Measurements from ENCODE around the gene RBFOX2. TPM values are rescaled to one million over a fixed set of nuclear protein-coding genes. Genes with fewer than 3 reads are reported as not detected.

RBFOX2 gene
- total and polyA plus RNA-seq, 4 donors = 139 to 178 (median 153) TPM

GRCh38 chr22:35729309-35729698 is 299.3 kb downstream of the RBFOX2 start:
- Histone ChIP-seq H3K27me3 (ENCODE audit: control insufficient read depth, insufficient read depth, low read length) (no peaks in the 10 kb centered on the region), H3K36me3 (ENCODE audit: control insufficient read depth, insufficient read depth, low read length) (no peaks in the 10 kb centered on the region), H3K9me3 (ENCODE audit: control insufficient read depth, insufficient read depth, low read length) (no peaks in the 10 kb centered on the region), H3K4me3 (ENCODE audit: low read depth, low read length) (no peak overlapping the region), H3K4me1 (ENCODE audit: control insufficient read depth, insufficient read depth, low read length) (no peaks in the 10 kb centered on the region), H3K27ac (ENCODE audit: low read depth, low read length) (no peak overlapping the region)
- no peak for DNase-seq (ENCODE audit: low read depth in 4 of 6, low spot score in 6 of 6)
- WGBS (ENCODE audit: insufficient coverage) = no CpG with 5 or more reads among the region's 2 CpGs

GRCh38 chr22:35728639-35729308 is 299.9 kb downstream of the RBFOX2 start:
- Histone ChIP-seq H3K27me3 (ENCODE audit: control insufficient read depth, insufficient read depth, low read length) (no peaks in the 10 kb centered on the region), H3K27ac (ENCODE audit: low read depth, low read length) (no peak overlapping the region), H3K9me3 (ENCODE audit: control insufficient read depth, insufficient read depth, low read length) (no peaks in the 10 kb centered on the region), H3K36me3 (ENCODE audit: control insufficient read depth, insufficient read depth, low read length) (no peaks in the 10 kb centered on the region), H3K4me1 (ENCODE audit: control insufficient read depth, insufficient read depth, low read length) (no peaks in the 10 kb centered on the region), H3K4me3 (ENCODE audit: low read depth, low read length) (no peak overlapping the region)
- WGBS (ENCODE audit: insufficient coverage) = 92% methylated on average over 8 of the region's 12 CpGs
- DNase-seq (ENCODE audit: low read depth in 4 of 6, low spot score in 6 of 6) = no peak

- DNase-seq (ENCODE audit: low read depth in 4 of 6, low spot score in 6 of 6) = no peak
- Histone ChIP-seq H3K4me1 (ENCODE audit: control insufficient read depth, insufficient read depth, low read length) (no peaks in the 10 kb centered on the region), H3K9me3 (ENCODE audit: control insufficient read depth, insufficient read depth, low read length) (no peaks in the 10 kb centered on the region), H3K27me3 (ENCODE audit: control insufficient read depth, insufficient read depth, low read length) (no peaks in the 10 kb centered on the region), H3K27ac (ENCODE audit: low read depth, low read length) (no peak overlapping the region), H3K36me3 (ENCODE audit: control insufficient read depth, insufficient read depth, low read length) (no peaks in the 10 kb centered on the region), H3K4me3 (ENCODE audit: low read depth, low read length) (no peak overlapping the region)
- 93% methylated on average over 5 of the region's 11 CpGs for WGBS (ENCODE audit: insufficient coverage)
Measured at GRCh38 chr22:35727436-35727835, 301.2 kb downstream of the RBFOX2 start.

GRCh38 chr22:35726933-35727332 is 301.7 kb downstream of the RBFOX2 start:
- H3K4me3 ChIP-seq (ENCODE audit: low read depth, low read length) = no peak overlapping the region
- WGBS (ENCODE audit: insufficient coverage) = 87% methylated on average over 14 of the region's 15 CpGs
- no peaks in the 10 kb centered on the region for H3K27me3 ChIP-seq (ENCODE audit: control insufficient read depth, insufficient read depth, low read length)
- H3K4me1 ChIP-seq (ENCODE audit: control insufficient read depth, insufficient read depth, low read length) = no peaks in the 10 kb centered on the region
- H3K9me3 ChIP-seq (ENCODE audit: control insufficient read depth, insufficient read depth, low read length) = no peaks in the 10 kb centered on the region
- no peaks in the 10 kb centered on the region for H3K36me3 ChIP-seq (ENCODE audit: control insufficient read depth, insufficient read depth, low read length)
- no peak overlapping the region for H3K27ac ChIP-seq (ENCODE audit: low read depth, low read length)
- no peak for DNase-seq (ENCODE audit: low read depth in 4 of 6, low spot score in 6 of 6)

GRCh38 chr22:35726398-35726797 is 302.2 kb downstream of the RBFOX2 start:
- DNase-seq (ENCODE audit: low read depth in 4 of 6, low spot score in 6 of 6) = no peak
- H3K27ac ChIP-seq (ENCODE audit: low read depth, low read length) = no peak overlapping the region
- H3K27me3 ChIP-seq (ENCODE audit: control insufficient read depth, insufficient read depth, low read length) = no peaks in the 10 kb centered on the region
- 85% methylated on average over 4 of the region's 6 CpGs for WGBS (ENCODE audit: insufficient coverage)
- H3K4me1 ChIP-seq (ENCODE audit: control insufficient read depth, insufficient read depth, low read length) = no peaks in the 10 kb centered on the region
- no peaks in the 10 kb centered on the region for H3K9me3 ChIP-seq (ENCODE audit: control insufficient read depth, insufficient read depth, low read length)
- no peak overlapping the region for H3K4me3 ChIP-seq (ENCODE audit: low read depth, low read length)
- H3K36me3 ChIP-seq (ENCODE audit: control insufficient read depth, insufficient read depth, low read length) = no peaks in the 10 kb centered on the region

GRCh38 chr22:35725521-35725920 is 303.1 kb downstream of the RBFOX2 start:
- no peaks in the 10 kb centered on the region for H3K4me1 ChIP-seq (ENCODE audit: control insufficient read depth, insufficient read depth, low read length)
- no peak overlapping the region for H3K27ac ChIP-seq (ENCODE audit: low read depth, low read length)
- no peaks in the 10 kb centered on the region for H3K36me3 ChIP-seq (ENCODE audit: control insufficient read depth, insufficient read depth, low read length)
- 90% methylated on average over 9 of the region's 11 CpGs for WGBS (ENCODE audit: insufficient coverage)
- no peaks in the 10 kb centered on the region for H3K9me3 ChIP-seq (ENCODE audit: control insufficient read depth, insufficient read depth, low read length)
- H3K4me3 ChIP-seq (ENCODE audit: low read depth, low read length) = no peak overlapping the region
- no peaks in the 10 kb centered on the region for H3K27me3 ChIP-seq (ENCODE audit: control insufficient read depth, insufficient read depth, low read length)
- no peak for DNase-seq (ENCODE audit: low read depth in 4 of 6, low spot score in 6 of 6)

GRCh38 chr22:35721960-35722359 is 306.7 kb downstream of the RBFOX2 start:
- H3K4me1 ChIP-seq (ENCODE audit: control insufficient read depth, insufficient read depth, low read length) = no peaks in the 10 kb centered on the region
- no peaks in the 10 kb centered on the region for H3K36me3 ChIP-seq (ENCODE audit: control insufficient read depth, insufficient read depth, low read length)
- H3K9me3 ChIP-seq (ENCODE audit: control insufficient read depth, insufficient read depth, low read length) = no peaks in the 10 kb centered on the region
- no peak overlapping the region for H3K27ac ChIP-seq (ENCODE audit: low read depth, low read length)
- 64% methylated on average over 3 of the region's 4 CpGs for WGBS (ENCODE audit: insufficient coverage)
- H3K4me3 ChIP-seq (ENCODE audit: low read depth, low read length) = no peak overlapping the region
- no peaks in the 10 kb centered on the region for H3K27me3 ChIP-seq (ENCODE audit: control insufficient read depth, insufficient read depth, low read length)
- no peak for DNase-seq (ENCODE audit: low read depth in 4 of 6, low spot score in 6 of 6)

GRCh38 chr22:35719212-35719875 is 309.3 kb downstream of the RBFOX2 start:
- Histone ChIP-seq H3K4me3 (ENCODE audit: low read depth, low read length) (no peak overlapping the region), H3K9me3 (ENCODE audit: control insufficient read depth, insufficient read depth, low read length) (no peaks in the 10 kb centered on the region), H3K4me1 (ENCODE audit: control insufficient read depth, insufficient read depth, low read length) (no peaks in the 10 kb centered on the region), H3K27me3 (ENCODE audit: control insufficient read depth, insufficient read depth, low read length) (no peaks in the 10 kb centered on the region), H3K27ac (ENCODE audit: low read depth, low read length) (no peak overlapping the region), H3K36me3 (ENCODE audit: control insufficient read depth, insufficient read depth, low read length) (no peaks in the 10 kb centered on the region)
- 84% methylated on average over 11 of the region's 15 CpGs for WGBS (ENCODE audit: insufficient coverage)
- no peak for DNase-seq (ENCODE audit: low read depth in 4 of 6, low spot score in 6 of 6)

GRCh38 chr22:35717572-35717971 is 311.1 kb downstream of the RBFOX2 start, which contains the start of gene APOL5:
APOL5 (plus strand) TSS chr22:35717872; CDS start chr22:35717872, 0 bp downstream.
- DNase-seq (ENCODE audit: low read depth in 4 of 6, low spot score in 6 of 6) = no peak
- Histone ChIP-seq H3K9me3 (ENCODE audit: control insufficient read depth, insufficient read depth, low read length) (no peaks in the 10 kb centered on the region), H3K4me1 (ENCODE audit: control insufficient read depth, insufficient read depth, low read length) (no peaks in the 10 kb centered on the region), H3K36me3 (ENCODE audit: control insufficient read depth, insufficient read depth, low read length) (no peaks in the 10 kb centered on the region), H3K4me3 (ENCODE audit: low read depth, low read length) (no peak within 1 kb of the TSS), H3K27ac (ENCODE audit: low read depth, low read length) (no peak within 1 kb of the TSS), H3K27me3 (ENCODE audit: control insufficient read depth, insufficient read depth, low read length) (no peaks in the 10 kb centered on the region)
- whole genome bisulfite sequencing (ENCODE audit: insufficient coverage) = no CpG with 5 or more reads among the region's 3 CpGs

GRCh38 chr22:35712672-35713071 is 316.0 kb downstream of the RBFOX2 start:
- no peak overlapping the region for H3K4me3 ChIP-seq (ENCODE audit: low read depth, low read length)
- no peaks in the 10 kb centered on the region for H3K9me3 ChIP-seq (ENCODE audit: control insufficient read depth, insufficient read depth, low read length)
- H3K36me3 ChIP-seq (ENCODE audit: control insufficient read depth, insufficient read depth, low read length) = no peaks in the 10 kb centered on the region
- no peak for DNase-seq (ENCODE audit: low read depth in 4 of 6, low spot score in 6 of 6)
- 92% methylated on average over 2 of the region's 2 CpGs for WGBS (ENCODE audit: insufficient coverage)
- no peaks in the 10 kb centered on the region for H3K4me1 ChIP-seq (ENCODE audit: control insufficient read depth, insufficient read depth, low read length)
- no peak overlapping the region for H3K27ac ChIP-seq (ENCODE audit: low read depth, low read length)
- no peaks in the 10 kb centered on the region for H3K27me3 ChIP-seq (ENCODE audit: control insufficient read depth, insufficient read depth, low read length)
